SK-N-SH (cell line): ENCODE results near the gene CCDC192. TPM values are rescaled to one million over a fixed set of nuclear protein-coding genes. Genes with fewer than 3 reads are reported as not detected.

Experiments used
- CTCF ChIA-PET: fragments of 300-600, 350-600 bp; formaldehyde crosslinking; extraction: SDS; loops from one replicate; lab custom pipeline; 2021; lab: Yijun Ruan, JAX
- POLR2A ChIA-PET: fragments of 350-600 bp; sonication (Branson Sonifier 250); formaldehyde crosslinking; extraction: SDS; loops from one replicate; lab custom pipeline; 2020; ENCODE audit warnings: antibody characterized with exemption, inconsistent platforms; lab: Yijun Ruan, JAX
- DNase-seq: peaks from one replicate; pipeline ENCODE4 v3.0.0; 2012
- H2AFZ ChIP-seq: fragments of 200-600 bp; sonication (generic); 2 replicates; pipeline ENCODE4 v1.8.1; 2016; ENCODE audit warnings: antibody characterized with exemption, mild to moderate bottlenecking, low read depth
- H3F3A ChIP-seq: fragments of 200-600 bp; sonication (generic); replicated peaks from 2 replicates; pipeline ENCODE3; 2016; ENCODE audit warnings: antibody characterized with exemption, mild to moderate bottlenecking; ENCODE audit not compliant: insufficient read depth
- H3K27ac ChIP-seq, 2 experiments: fragments of 200-500 bp in 1 of 2; fragments of 200-600 bp in 1 of 2; sonication (Bioruptor generic) in 1 of 2; sonication (generic), shearing (Covaris generic) in 1 of 2; 2 replicates each; pipeline versions ENCODE4 v1.5.1 to v1.6.1; 2014 to 2016; ENCODE audit warnings: low read depth in 2 of 2, inconsistent platforms in 1 of 2, low read length in 1 of 2, mild to moderate bottlenecking in 1 of 2, mixed read lengths in 1 of 2
- H3K27me3 ChIP-seq: fragments of 200-600 bp; sonication (generic), shearing (Covaris generic); 2 replicates; pipeline ENCODE4 v1.6.1; 2016; ENCODE audit warnings: mixed run types; ENCODE audit not compliant: insufficient read depth
- H3K36me3 ChIP-seq, 2 experiments: fragments of 200-500 bp in 1 of 2; fragments of 200-600 bp in 1 of 2; sonication (Bioruptor generic) in 1 of 2; sonication (generic) in 1 of 2; replicated peaks in 1 of 2; 2 replicates each; pipeline versions ENCODE3 to v1.5.1; 2014 to 2016; ENCODE audit warnings: low read length in 1 of 2, mild to moderate bottlenecking in 1 of 2; ENCODE audit not compliant: insufficient read depth in 2 of 2, control insufficient read depth in 1 of 2
- H3K4me1 ChIP-seq, 2 experiments: fragments of 200-500 bp in 1 of 2; fragments of 200-600 bp in 1 of 2; sonication (Bioruptor generic) in 1 of 2; sonication (generic), shearing (Covaris generic) in 1 of 2; 2 replicates each; pipeline versions ENCODE4 v1.5.1 to v1.6.1; 2014 to 2016; ENCODE audit warnings: low read depth in 1 of 2, low read length in 1 of 2, mixed run types in 1 of 2; ENCODE audit not compliant: insufficient read depth in 2 of 2, control insufficient read depth in 1 of 2
- H3K4me2 ChIP-seq: fragments of 200-600 bp; sonication (generic), shearing (Covaris generic); 2 replicates; pipeline ENCODE4 v1.6.1; 2017; ENCODE audit warnings: mixed run types
- H3K4me3 ChIP-seq, 2 experiments: fragments of 200-500 bp in 1 of 2; fragments of 200-600 bp in 1 of 2; sonication (Bioruptor generic) in 1 of 2; sonication (generic), shearing (Covaris generic) in 1 of 2; 2 replicates each; pipeline versions ENCODE4 v1.5.1 to v1.8.1; 2014 to 2016; ENCODE audit warnings: low read depth in 2 of 2, inconsistent platforms in 1 of 2, low read length in 1 of 2, mild to moderate bottlenecking in 1 of 2, mixed read lengths in 1 of 2, moderate library complexity in 1 of 2
- H3K79me2 ChIP-seq: fragments of 200-600 bp; sonication (generic); 2 replicates; pipeline ENCODE4 v1.8.1; 2017; ENCODE audit warnings: mild to moderate bottlenecking; ENCODE audit not compliant: insufficient read depth
- H3K9ac ChIP-seq: fragments of 200-600 bp; sonication (generic); 2 replicates; pipeline ENCODE4 v1.6.1; 2017; ENCODE audit warnings: mixed run types
- H3K9me2 ChIP-seq: fragments of 200-600 bp; sonication (generic); 2 replicates; pipeline ENCODE4 v1.6.1; 2017; ENCODE audit warnings: mixed run types
- H3K9me3 ChIP-seq: fragments of 200-600 bp; sonication (generic); 2 replicates; pipeline ENCODE4 v1.6.1; 2017; ENCODE audit warnings: mixed run types, mild to moderate bottlenecking, moderate library complexity
- H4K20me1 ChIP-seq: fragments of 200-600 bp; sonication (generic); 2 replicates; pipeline ENCODE4 v1.6.1; 2017; ENCODE audit warnings: mild to moderate bottlenecking, mixed run types; ENCODE audit not compliant: insufficient read depth
- ELF1 ChIP-seq: IDR thresholded peaks from 2 replicates; pipeline ENCODE4 v1.4.0; 2012
- FOSL2 ChIP-seq: IDR thresholded peaks from 2 replicates; pipeline ENCODE4 v1.4.0; 2012; ENCODE audit warnings: low read depth, mild to moderate bottlenecking, moderate library complexity, borderline replicate concordance
- GABPA ChIP-seq: IDR thresholded peaks from 2 replicates; pipeline ENCODE4 v1.4.0; 2012; ENCODE audit warnings: low read depth, mild to moderate bottlenecking
- GATA2 ChIP-seq: sonication (generic); formaldehyde crosslinking; IDR thresholded peaks from 2 replicates; pipeline ENCODE4 v1.5.0; 2020; ENCODE audit warnings: mild to moderate bottlenecking, missing genetic modification reagents
- IRF3 ChIP-seq: fragments of 150-350 bp; IDR thresholded peaks from 2 replicates; pipeline ENCODE4 v1.6.1; 2016; ENCODE audit warnings: mild to moderate bottlenecking, low read depth, low read length
- JUND ChIP-seq: IDR thresholded peaks from 2 replicates; pipeline ENCODE4 v1.4.0; 2012
- MAX ChIP-seq: IDR thresholded peaks from 2 replicates; pipeline ENCODE4 v1.4.0; 2012; ENCODE audit warnings: low read depth
- MEF2A ChIP-seq: IDR thresholded peaks from 2 replicates; pipeline ENCODE4 v1.4.0; 2012; ENCODE audit warnings: low read depth, borderline replicate concordance
- NFIC ChIP-seq: IDR thresholded peaks from 2 replicates; pipeline ENCODE4 v1.4.0; 2012; ENCODE audit warnings: borderline replicate concordance
- POLR2AphosphoS5 ChIP-seq: IDR thresholded peaks from 2 replicates; pipeline ENCODE4 v1.6.1; 2012; ENCODE audit warnings: low read depth, low read length
- RXRA ChIP-seq: IDR thresholded peaks from 2 replicates; pipeline ENCODE4 v1.4.0; 2012; ENCODE audit warnings: low read depth, mild to moderate bottlenecking, borderline replicate concordance
- SMC3 ChIP-seq: IDR thresholded peaks from 2 replicates; pipeline ENCODE4 v1.6.1; 2012; ENCODE audit warnings: low read depth, low read length, improper control_type of control experiment
- TAF1 ChIP-seq: IDR thresholded peaks from 2 replicates; pipeline ENCODE4 v1.6.1; 2012; ENCODE audit warnings: low read depth, mild to moderate bottlenecking, low read length, moderate library complexity, borderline replicate concordance
- TCF12 ChIP-seq: IDR thresholded peaks from 2 replicates; pipeline ENCODE4 v1.4.0; 2012
- TEAD4 ChIP-seq: IDR thresholded peaks from 2 replicates; pipeline ENCODE4 v1.4.0; 2012; ENCODE audit warnings: mild to moderate bottlenecking, borderline replicate concordance; ENCODE audit not compliant: insufficient read depth
- WGBS: methylation state at CpG from one replicate; pipeline ENCODE4 v1.1.6; 2017; ENCODE audit warnings: low lambda C conversion rate; 5-methylcytosine and 5-hydroxymethylcytosine counted together
- polyA plus RNA-seq, 3 experiments: library from polyadenylated mRNA; depleted of rRNA; stranded (reverse); fragments of >200 nt; gene quantifications; 2 replicates each; pipeline ENCODE4 v1.2.3, GENCODE V29; 2012
- TF ChIP-seq, protein P1 (sequence below): IDR thresholded peaks from 2 replicates; pipeline ENCODE4 v1.4.0; 2012; ENCODE audit warnings: low read depth, borderline replicate concordance
- TF ChIP-seq, protein P2 (sequence below): fragments of 200-600 bp; sonication (generic); IDR thresholded peaks from 2 replicates; pipeline ENCODE4 v1.6.1; 2017; ENCODE audit warnings: antibody characterized with exemption, mild to moderate bottlenecking, moderate library complexity
- TF ChIP-seq, protein P3 (sequence below): IDR thresholded peaks from 2 replicates; pipeline ENCODE4 v1.6.1; 2012; ENCODE audit warnings: mild to moderate bottlenecking, low read depth, low read length, moderate library complexity

The CCDC192 gene
- polyA plus RNA-seq, 1 of the 3 experiments (the other 2 are of a cell fraction) = not detected

DNA sequence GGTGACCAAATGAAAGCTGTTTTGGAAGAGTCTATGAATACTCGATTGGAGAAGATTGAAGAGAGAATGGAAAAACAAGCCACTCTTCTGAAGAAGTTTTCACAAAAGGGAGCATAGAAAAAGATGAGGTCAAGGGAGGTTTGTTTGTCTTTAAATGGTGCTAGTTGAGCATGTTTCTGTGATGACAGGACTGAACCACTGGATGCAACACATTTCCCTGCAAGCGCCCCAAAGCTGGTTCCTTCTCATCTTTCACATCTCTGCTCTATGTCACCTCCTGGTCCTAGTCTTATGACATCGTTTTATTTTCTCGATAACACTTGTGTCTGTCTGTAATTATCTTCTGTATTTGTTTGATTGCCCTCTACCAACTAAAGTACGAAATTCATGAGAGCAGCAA is 3.8 kb upstream of the CCDC192 start:
- H3K79me2 ChIP-seq = no peaks in the 10 kb centered on the region
- no peak overlapping the region for H2AFZ ChIP-seq
- no peaks in the 10 kb centered on the region for H3K36me3 ChIP-seq
- H3K4me2 ChIP-seq = no peak overlapping the region
- H3K9me3 ChIP-seq = no peaks in the 10 kb centered on the region
- ChIA-PET POLR2A (no interaction called here), CTCF (no interaction called here)
- H3K9me2 ChIP-seq = no peaks in the 10 kb centered on the region
- no peak overlapping the region for H3K27ac ChIP-seq
- WGBS = 15% methylated on average over 5 of the region's 5 CpGs
- H3F3A ChIP-seq = peaks cover 10% of the 10 kb centered on the region
- DNase-seq = no peak
- no peak overlapping the region for H3K9ac ChIP-seq
- H4K20me1 ChIP-seq = no peaks in the 10 kb centered on the region
- no peaks in the 10 kb centered on the region; the same call in 1 of the 2 replicates for H3K27me3 ChIP-seq
- H3K4me1 ChIP-seq = no peaks in the 10 kb centered on the region
- TF ChIP-seq, protein P1, sequence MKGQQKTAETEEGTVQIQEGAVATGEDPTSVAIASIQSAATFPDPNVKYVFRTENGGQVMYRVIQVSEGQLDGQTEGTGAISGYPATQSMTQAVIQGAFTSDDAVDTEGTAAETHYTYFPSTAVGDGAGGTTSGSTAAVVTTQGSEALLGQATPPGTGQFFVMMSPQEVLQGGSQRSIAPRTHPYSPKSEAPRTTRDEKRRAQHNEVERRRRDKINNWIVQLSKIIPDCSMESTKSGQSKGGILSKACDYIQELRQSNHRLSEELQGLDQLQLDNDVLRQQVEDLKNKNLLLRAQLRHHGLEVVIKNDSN = no peak
- no peak for TF ChIP-seq GATA2 (CRISPR knock-in tag)
- no peak for TF ChIP-seq SMC3
- TF ChIP-seq TEAD4 = no peak
- no peak for TF ChIP-seq MEF2A
- no peak for TF ChIP-seq JUND
- no peak for TF ChIP-seq TAF1
- no peak for TF ChIP-seq FOSL2
- no peak for TF ChIP-seq NFIC
- TF ChIP-seq TCF12 = no peak
- TF ChIP-seq, protein P2, sequence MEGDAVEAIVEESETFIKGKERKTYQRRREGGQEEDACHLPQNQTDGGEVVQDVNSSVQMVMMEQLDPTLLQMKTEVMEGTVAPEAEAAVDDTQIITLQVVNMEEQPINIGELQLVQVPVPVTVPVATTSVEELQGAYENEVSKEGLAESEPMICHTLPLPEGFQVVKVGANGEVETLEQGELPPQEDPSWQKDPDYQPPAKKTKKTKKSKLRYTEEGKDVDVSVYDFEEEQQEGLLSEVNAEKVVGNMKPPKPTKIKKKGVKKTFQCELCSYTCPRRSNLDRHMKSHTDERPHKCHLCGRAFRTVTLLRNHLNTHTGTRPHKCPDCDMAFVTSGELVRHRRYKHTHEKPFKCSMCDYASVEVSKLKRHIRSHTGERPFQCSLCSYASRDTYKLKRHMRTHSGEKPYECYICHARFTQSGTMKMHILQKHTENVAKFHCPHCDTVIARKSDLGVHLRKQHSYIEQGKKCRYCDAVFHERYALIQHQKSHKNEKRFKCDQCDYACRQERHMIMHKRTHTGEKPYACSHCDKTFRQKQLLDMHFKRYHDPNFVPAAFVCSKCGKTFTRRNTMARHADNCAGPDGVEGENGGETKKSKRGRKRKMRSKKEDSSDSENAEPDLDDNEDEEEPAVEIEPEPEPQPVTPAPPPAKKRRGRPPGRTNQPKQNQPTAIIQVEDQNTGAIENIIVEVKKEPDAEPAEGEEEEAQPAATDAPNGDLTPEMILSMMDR = no peak
- TF ChIP-seq, protein P3, sequence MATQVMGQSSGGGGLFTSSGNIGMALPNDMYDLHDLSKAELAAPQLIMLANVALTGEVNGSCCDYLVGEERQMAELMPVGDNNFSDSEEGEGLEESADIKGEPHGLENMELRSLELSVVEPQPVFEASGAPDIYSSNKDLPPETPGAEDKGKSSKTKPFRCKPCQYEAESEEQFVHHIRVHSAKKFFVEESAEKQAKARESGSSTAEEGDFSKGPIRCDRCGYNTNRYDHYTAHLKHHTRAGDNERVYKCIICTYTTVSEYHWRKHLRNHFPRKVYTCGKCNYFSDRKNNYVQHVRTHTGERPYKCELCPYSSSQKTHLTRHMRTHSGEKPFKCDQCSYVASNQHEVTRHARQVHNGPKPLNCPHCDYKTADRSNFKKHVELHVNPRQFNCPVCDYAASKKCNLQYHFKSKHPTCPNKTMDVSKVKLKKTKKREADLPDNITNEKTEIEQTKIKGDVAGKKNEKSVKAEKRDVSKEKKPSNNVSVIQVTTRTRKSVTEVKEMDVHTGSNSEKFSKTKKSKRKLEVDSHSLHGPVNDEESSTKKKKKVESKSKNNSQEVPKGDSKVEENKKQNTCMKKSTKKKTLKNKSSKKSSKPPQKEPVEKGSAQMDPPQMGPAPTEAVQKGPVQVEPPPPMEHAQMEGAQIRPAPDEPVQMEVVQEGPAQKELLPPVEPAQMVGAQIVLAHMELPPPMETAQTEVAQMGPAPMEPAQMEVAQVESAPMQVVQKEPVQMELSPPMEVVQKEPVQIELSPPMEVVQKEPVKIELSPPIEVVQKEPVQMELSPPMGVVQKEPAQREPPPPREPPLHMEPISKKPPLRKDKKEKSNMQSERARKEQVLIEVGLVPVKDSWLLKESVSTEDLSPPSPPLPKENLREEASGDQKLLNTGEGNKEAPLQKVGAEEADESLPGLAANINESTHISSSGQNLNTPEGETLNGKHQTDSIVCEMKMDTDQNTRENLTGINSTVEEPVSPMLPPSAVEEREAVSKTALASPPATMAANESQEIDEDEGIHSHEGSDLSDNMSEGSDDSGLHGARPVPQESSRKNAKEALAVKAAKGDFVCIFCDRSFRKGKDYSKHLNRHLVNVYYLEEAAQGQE = no peak
- no peak for TF ChIP-seq IRF3
- TF ChIP-seq MAX = no peak
- no peak for TF ChIP-seq ELF1
- TF ChIP-seq GABPA = no peak
- TF ChIP-seq POLR2AphosphoS5 = no peak
- TF ChIP-seq RXRA = no peak
- no peak overlapping the region for H3K4me3 ChIP-seq
